ENCODE measurements around the gene PPDPF.

DNA sequence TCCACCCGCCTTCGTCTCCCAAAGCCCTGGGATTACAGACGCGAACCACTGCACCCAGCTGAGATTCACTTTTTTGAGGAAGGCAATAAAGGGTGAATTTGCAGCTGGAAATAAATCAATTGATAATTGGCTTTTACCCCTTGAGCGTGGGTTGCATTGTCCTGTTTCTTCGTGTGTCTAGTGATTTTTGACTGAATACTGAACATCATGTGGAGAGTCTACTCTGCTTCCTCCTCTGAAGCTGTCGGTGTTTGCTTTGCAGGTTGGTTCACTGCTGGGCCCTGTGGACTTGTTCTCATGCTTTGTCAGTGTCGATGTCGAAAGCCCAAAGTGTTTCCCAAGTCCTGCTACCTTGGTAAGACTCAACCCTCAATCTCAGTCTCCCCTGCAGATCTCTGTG lies 15.9 kb upstream of the PPDPF start:
- TF ChIP-seq, protein P1, sequence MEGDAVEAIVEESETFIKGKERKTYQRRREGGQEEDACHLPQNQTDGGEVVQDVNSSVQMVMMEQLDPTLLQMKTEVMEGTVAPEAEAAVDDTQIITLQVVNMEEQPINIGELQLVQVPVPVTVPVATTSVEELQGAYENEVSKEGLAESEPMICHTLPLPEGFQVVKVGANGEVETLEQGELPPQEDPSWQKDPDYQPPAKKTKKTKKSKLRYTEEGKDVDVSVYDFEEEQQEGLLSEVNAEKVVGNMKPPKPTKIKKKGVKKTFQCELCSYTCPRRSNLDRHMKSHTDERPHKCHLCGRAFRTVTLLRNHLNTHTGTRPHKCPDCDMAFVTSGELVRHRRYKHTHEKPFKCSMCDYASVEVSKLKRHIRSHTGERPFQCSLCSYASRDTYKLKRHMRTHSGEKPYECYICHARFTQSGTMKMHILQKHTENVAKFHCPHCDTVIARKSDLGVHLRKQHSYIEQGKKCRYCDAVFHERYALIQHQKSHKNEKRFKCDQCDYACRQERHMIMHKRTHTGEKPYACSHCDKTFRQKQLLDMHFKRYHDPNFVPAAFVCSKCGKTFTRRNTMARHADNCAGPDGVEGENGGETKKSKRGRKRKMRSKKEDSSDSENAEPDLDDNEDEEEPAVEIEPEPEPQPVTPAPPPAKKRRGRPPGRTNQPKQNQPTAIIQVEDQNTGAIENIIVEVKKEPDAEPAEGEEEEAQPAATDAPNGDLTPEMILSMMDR (IDR thresholded peaks at IDR 0.05): no peak
- TF ChIP-seq EZH2 (IDR thresholded peaks at IDR 0.05): no peak
